GM12878 (cell line): ENCODE measurements around the gene ATG13. TPM values are rescaled to one million over a fixed set of nuclear protein-coding genes. Genes with fewer than 3 reads are reported as not detected.

Experiments
- ATAC-seq: fragments of 200-7000 bp; cut with Tn5 transposase; 3 replicates; pipeline ENCODE4 v1.9.1; 2020; ENCODE audit warnings: mild to moderate bottlenecking, moderate library complexity
- BruUV-seq: library from RNA; stranded (reverse); fragments of 400-500 nt; replicated peaks from 2 replicates; lab custom pipeline; 2021; lab: Mats Ljungman, UMichigan
- CTCF ChIA-PET: fragments of 300-600 bp; sonication (Branson Sonifier 250); formaldehyde crosslinking; extraction: SDS; loops from one replicate; lab custom pipeline; 2021; ENCODE audit warnings: inconsistent platforms; lab: Yijun Ruan, JAX
- POLR2A ChIA-PET: fragments of 350-600 bp; formaldehyde crosslinking; extraction: SDS; loops from one replicate; lab custom pipeline; 2021; ENCODE audit warnings: inconsistent platforms; lab: Charles Lee
- RAD21 ChIA-PET: fragments of 300-600 bp; sonication (Branson Sonifier 250); formaldehyde crosslinking; loops from one replicate; lab custom pipeline; 2023; ENCODE audit warnings: antibody characterized with exemption; ENCODE audit not compliant: unreplicated experiment; lab: Charles Lee
- SMC1A ChIA-PET: fragments of 300-600 bp; sonication (Branson Sonifier 250); formaldehyde crosslinking; loops from one replicate; lab custom pipeline; 2023; ENCODE audit not compliant: unreplicated experiment, uncharacterized antibody; lab: Charles Lee
- DNase-seq: peaks from one replicate; pipeline ENCODE4 v3.0.0-alpha.2; 2011; ENCODE audit warnings: low read depth, low spot score
- FAIRE-seq: peaks from 3 replicates; lab custom pipeline; 2011; peaks lifted over from hg19 to GRCh38; lab: Jason Lieb, UNC
- H2AFZ ChIP-seq: 2 replicates; pipeline ENCODE4 v1.6.0; 2011; ENCODE audit warnings: low read depth, low read length, control low read depth; ENCODE audit not compliant: control insufficient read depth
- H3K27ac ChIP-seq: 2 replicates; pipeline ENCODE4 v1.5.1; 2011; ENCODE audit warnings: control low read depth; ENCODE audit not compliant: control insufficient read depth, insufficient read depth
- H3K27me3 ChIP-seq, 2 experiments: replicated peaks in 1 of 2; 2 replicates each; pipeline versions ENCODE4 v1.6.0 to v1.6.1; 2011; ENCODE audit warnings: low read length in 1 of 2; ENCODE audit not compliant: control insufficient read depth in 2 of 2, insufficient read depth in 2 of 2
- H3K36me3 ChIP-seq, 2 experiments: 2 replicates each; pipeline ENCODE4 v1.5.1; 2011; ENCODE audit warnings: low read length in 1 of 2; ENCODE audit not compliant: control insufficient read depth in 2 of 2, insufficient read depth in 2 of 2
- H3K4me1 ChIP-seq: 2 replicates; pipeline ENCODE4 v1.6.1; 2011; ENCODE audit warnings: mild to moderate bottlenecking, low read length, moderate library complexity, mixed read lengths; ENCODE audit not compliant: control insufficient read depth, insufficient read depth
- H3K4me2 ChIP-seq: 2 replicates; pipeline ENCODE4 v1.6.0; 2011; ENCODE audit warnings: control low read depth; ENCODE audit not compliant: control insufficient read depth, insufficient read depth
- H3K4me3 ChIP-seq: fragments of 200-600 bp; sonication (generic); 2 replicates; pipeline ENCODE4 v1.5.1; 2016
- H3K79me2 ChIP-seq: 2 replicates; pipeline ENCODE4 v1.6.0; 2011; ENCODE audit warnings: low read length; ENCODE audit not compliant: control insufficient read depth, insufficient read depth
- H3K9ac ChIP-seq: 2 replicates; pipeline ENCODE4 v1.8.0; 2011; ENCODE audit warnings: low read length, control low read depth, mixed read lengths; ENCODE audit not compliant: control insufficient read depth, insufficient read depth
- H3K9me3 ChIP-seq: replicated peaks from 3 replicates; pipeline ENCODE4 v1.5.1; 2011; ENCODE audit warnings: mild to moderate bottlenecking, low read length; ENCODE audit not compliant: control insufficient read depth, insufficient read depth
- H4K20me1 ChIP-seq: 2 replicates; pipeline ENCODE4 v1.6.0; 2011; ENCODE audit not compliant: control insufficient read depth, insufficient read depth
- BACH1 ChIP-seq: fragments of 450-650 bp; IDR thresholded peaks from 2 replicates; pipeline ENCODE4 v1.6.1; 2017; ENCODE audit warnings: mild to moderate bottlenecking, borderline replicate concordance
- BRCA1 ChIP-seq: IDR thresholded peaks from 2 replicates; pipeline ENCODE4 v1.6.1; 2011; ENCODE audit warnings: low read depth, low read length, improper control_type of control experiment
- CBFB ChIP-seq: IDR thresholded peaks from 2 replicates; pipeline ENCODE4 v1.6.1; 2016; ENCODE audit warnings: antibody characterized with exemption, low read depth
- EED ChIP-seq: sonication (generic); IDR thresholded peaks from 2 replicates; pipeline ENCODE4 v1.6.1; 2016; ENCODE audit warnings: antibody characterized with exemption, low read depth
- EZH2 ChIP-seq: IDR thresholded peaks from 2 replicates; pipeline ENCODE4 v1.6.1; 2012; ENCODE audit warnings: low read depth, mild to moderate bottlenecking, control low read depth, inconsistent platforms, low read length, borderline replicate concordance; ENCODE audit not compliant: control insufficient read depth
- JUND ChIP-seq: IDR thresholded peaks from 2 replicates; pipeline ENCODE4 v1.6.1; 2012; ENCODE audit warnings: low read depth, mild to moderate bottlenecking, low read length, improper control_type of control experiment, moderate library complexity
- NBN ChIP-seq: fragments of 450-650 bp; IDR thresholded peaks from 2 replicates; pipeline ENCODE4 v1.6.1; 2016
- PBX3 ChIP-seq: IDR thresholded peaks from 2 replicates; pipeline ENCODE4 v1.6.1; 2011; ENCODE audit warnings: mild to moderate bottlenecking, low read depth, low read length, moderate library complexity; ENCODE audit not compliant: insufficient replicate concordance
- RELA ChIP-seq: fragments of 450-650 bp; IDR thresholded peaks from 2 replicates; pipeline ENCODE4 v1.8.0; 2014; ENCODE audit warnings: borderline replicate concordance; ENCODE audit not compliant: partially characterized antibody
- RFX5 ChIP-seq: IDR thresholded peaks from 2 replicates; pipeline ENCODE4 v1.6.1; 2011; ENCODE audit warnings: low read depth, low read length, improper control_type of control experiment
- RUNX3 ChIP-seq: IDR thresholded peaks from 2 replicates; pipeline ENCODE4 v1.6.1; 2012; ENCODE audit warnings: low read length, inconsistent platforms
- TAF1 ChIP-seq: IDR thresholded peaks from 2 replicates; pipeline ENCODE4 v1.6.1; 2011; ENCODE audit warnings: mild to moderate bottlenecking, low read depth, low read length, borderline replicate concordance
- TBL1XR1 ChIP-seq: IDR thresholded peaks from 2 replicates; pipeline ENCODE4 v1.6.1; 2012; ENCODE audit warnings: low read depth, low read length, improper control_type of control experiment
- ZBED1 ChIP-seq: IDR thresholded peaks from 2 replicates; pipeline ENCODE4 v1.6.1; 2016; ENCODE audit warnings: borderline replicate concordance
- in situ Hi-C: fragments of 300-500 bp; cut with MboI; formaldehyde crosslinking; loops from 9 replicates; pipeline ENCODE4 v1.14.3; 2018; ENCODE audit warnings: mixed read lengths
- intact Hi-C: fragments of 100-400 bp; cut with micrococcal nuclease; formaldehyde crosslinking; loops from one replicate; pipeline ENCODE4 v1.14.2; 2022; ENCODE audit not compliant: unreplicated experiment
- polyA plus RNA-seq, 11 experiments: library from polyadenylated mRNA; depleted of rRNA in 4 of 11; unstranded in 6 of 11; stranded (reverse) in 5 of 11; fragments of >200 nt; fragmentation: Nextera tagmentation in 4 of 11; fragmentation: Illumina TruSeq in 1 of 11; extraction: Ambion mirVana in 4 of 11; extraction: Trizol in 1 of 11; gene quantifications; 1 replicate in 1 of 11; 2 replicates in 10 of 11; pipeline versions ENCODE4 v1.2.1 to v1.2.3, GENCODE V29; 2011 to 2016; ENCODE audit warnings: inconsistent platforms in 2 of 11, missing spikeins in 2 of 11, low read depth in 1 of 11
- total RNA-seq, 4 experiments: library from RNA; depleted of rRNA in 3 of 4; stranded (reverse); fragments of >200 nt in 3 of 4; fragmentation: Illumina TruSeq in 1 of 4; extraction: Trizol in 1 of 4; gene quantifications; 2 replicates each; pipeline versions ENCODE4 v1.2.1 to v1.2.3, GENCODE V29; 2013 to 2021
- TF ChIP-seq, protein P1 (sequence below): IDR thresholded peaks from 2 replicates; pipeline ENCODE4 v1.6.1; 2012; ENCODE audit warnings: mild to moderate bottlenecking, low read depth, low read length
- TF ChIP-seq, protein P2 (sequence below), 3 experiments: IDR thresholded peaks in 2 of 3; conservative IDR thresholded peaks in 1 of 3; 2 replicates each; pipeline ENCODE4 v1.5.1; 2011; ENCODE audit warnings: low read depth in 3 of 3, low read length in 3 of 3, mild to moderate bottlenecking in 3 of 3, control low read depth in 2 of 3, moderate library complexity in 2 of 3, inconsistent platforms in 1 of 3, mixed read lengths in 1 of 3; ENCODE audit not compliant: control insufficient read depth in 2 of 3, insufficient read depth in 1 of 3; ENCODE audit errors: extremely low read depth in 1 of 3
- TF ChIP-seq, protein P3 (sequence below): IDR thresholded peaks from 2 replicates; pipeline ENCODE4 v1.6.1; 2011; ENCODE audit warnings: low read depth, low read length, improper control_type of control experiment, borderline replicate concordance

ATG13 gene
- total and polyA plus RNA-seq, 10 of the 15 experiments (the other 5 are each of a cell fraction or from before 2014, with no cell fraction given): 10.9 to 61.6 (median 50.9) TPM

DNA sequence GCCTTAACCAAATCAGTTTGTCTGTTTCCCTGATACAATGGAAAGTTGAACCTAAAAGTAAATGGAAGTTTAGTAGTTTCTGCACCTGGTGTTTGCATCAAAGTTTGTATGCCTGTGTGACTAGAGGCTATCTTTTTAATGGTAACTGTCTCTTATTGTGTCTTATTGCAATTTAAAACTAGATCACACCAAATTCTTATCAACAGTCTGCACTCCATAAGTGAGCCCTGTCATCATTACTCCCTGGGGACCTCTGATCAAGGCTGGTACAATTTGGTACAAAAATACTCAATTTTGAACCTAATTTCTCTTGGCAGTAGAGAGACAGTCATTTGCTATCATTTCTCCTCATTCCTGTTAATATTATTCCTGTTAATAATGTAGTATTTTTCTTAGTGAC lies 45.0 kb downstream of the ATG13 start:
- no TSS peak for BruUV-seq
- TF ChIP-seq PBX3: no peak
- TF ChIP-seq ZBED1: no peak
- TF ChIP-seq NBN: no peak
- no peak for TF ChIP-seq RUNX3
- no peak for TF ChIP-seq RFX5
- no peak for TF ChIP-seq RELA
- TF ChIP-seq, protein P1, sequence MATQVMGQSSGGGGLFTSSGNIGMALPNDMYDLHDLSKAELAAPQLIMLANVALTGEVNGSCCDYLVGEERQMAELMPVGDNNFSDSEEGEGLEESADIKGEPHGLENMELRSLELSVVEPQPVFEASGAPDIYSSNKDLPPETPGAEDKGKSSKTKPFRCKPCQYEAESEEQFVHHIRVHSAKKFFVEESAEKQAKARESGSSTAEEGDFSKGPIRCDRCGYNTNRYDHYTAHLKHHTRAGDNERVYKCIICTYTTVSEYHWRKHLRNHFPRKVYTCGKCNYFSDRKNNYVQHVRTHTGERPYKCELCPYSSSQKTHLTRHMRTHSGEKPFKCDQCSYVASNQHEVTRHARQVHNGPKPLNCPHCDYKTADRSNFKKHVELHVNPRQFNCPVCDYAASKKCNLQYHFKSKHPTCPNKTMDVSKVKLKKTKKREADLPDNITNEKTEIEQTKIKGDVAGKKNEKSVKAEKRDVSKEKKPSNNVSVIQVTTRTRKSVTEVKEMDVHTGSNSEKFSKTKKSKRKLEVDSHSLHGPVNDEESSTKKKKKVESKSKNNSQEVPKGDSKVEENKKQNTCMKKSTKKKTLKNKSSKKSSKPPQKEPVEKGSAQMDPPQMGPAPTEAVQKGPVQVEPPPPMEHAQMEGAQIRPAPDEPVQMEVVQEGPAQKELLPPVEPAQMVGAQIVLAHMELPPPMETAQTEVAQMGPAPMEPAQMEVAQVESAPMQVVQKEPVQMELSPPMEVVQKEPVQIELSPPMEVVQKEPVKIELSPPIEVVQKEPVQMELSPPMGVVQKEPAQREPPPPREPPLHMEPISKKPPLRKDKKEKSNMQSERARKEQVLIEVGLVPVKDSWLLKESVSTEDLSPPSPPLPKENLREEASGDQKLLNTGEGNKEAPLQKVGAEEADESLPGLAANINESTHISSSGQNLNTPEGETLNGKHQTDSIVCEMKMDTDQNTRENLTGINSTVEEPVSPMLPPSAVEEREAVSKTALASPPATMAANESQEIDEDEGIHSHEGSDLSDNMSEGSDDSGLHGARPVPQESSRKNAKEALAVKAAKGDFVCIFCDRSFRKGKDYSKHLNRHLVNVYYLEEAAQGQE: no peak
- TF ChIP-seq, protein P2, sequence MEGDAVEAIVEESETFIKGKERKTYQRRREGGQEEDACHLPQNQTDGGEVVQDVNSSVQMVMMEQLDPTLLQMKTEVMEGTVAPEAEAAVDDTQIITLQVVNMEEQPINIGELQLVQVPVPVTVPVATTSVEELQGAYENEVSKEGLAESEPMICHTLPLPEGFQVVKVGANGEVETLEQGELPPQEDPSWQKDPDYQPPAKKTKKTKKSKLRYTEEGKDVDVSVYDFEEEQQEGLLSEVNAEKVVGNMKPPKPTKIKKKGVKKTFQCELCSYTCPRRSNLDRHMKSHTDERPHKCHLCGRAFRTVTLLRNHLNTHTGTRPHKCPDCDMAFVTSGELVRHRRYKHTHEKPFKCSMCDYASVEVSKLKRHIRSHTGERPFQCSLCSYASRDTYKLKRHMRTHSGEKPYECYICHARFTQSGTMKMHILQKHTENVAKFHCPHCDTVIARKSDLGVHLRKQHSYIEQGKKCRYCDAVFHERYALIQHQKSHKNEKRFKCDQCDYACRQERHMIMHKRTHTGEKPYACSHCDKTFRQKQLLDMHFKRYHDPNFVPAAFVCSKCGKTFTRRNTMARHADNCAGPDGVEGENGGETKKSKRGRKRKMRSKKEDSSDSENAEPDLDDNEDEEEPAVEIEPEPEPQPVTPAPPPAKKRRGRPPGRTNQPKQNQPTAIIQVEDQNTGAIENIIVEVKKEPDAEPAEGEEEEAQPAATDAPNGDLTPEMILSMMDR (IDR thresholded peaks at IDR 0.05 in 2 of 3, conservative IDR thresholded peaks at IDR 0.05 in 1 of 3; ENCODE audit: control insufficient read depth in 2 of 3, extremely low read depth in 1 of 3, insufficient read depth in 1 of 3, low read depth in 3 of 3, low read length in 3 of 3): no peak
- TF ChIP-seq TAF1: no peak
- no peak for TF ChIP-seq EZH2
- no peak for TF ChIP-seq TBL1XR1
- TF ChIP-seq, protein P3, sequence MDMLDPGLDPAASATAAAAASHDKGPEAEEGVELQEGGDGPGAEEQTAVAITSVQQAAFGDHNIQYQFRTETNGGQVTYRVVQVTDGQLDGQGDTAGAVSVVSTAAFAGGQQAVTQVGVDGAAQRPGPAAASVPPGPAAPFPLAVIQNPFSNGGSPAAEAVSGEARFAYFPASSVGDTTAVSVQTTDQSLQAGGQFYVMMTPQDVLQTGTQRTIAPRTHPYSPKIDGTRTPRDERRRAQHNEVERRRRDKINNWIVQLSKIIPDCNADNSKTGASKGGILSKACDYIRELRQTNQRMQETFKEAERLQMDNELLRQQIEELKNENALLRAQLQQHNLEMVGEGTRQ: no peak
- TF ChIP-seq BRCA1: no peak
- no peak for TF ChIP-seq CBFB
- TF ChIP-seq BACH1: no peak
- TF ChIP-seq EED: no peak
- TF ChIP-seq JUND: no peak

More for the DNA sequence above, 45.0 kb downstream of the ATG13 start:
- no peak overlapping the region for H3K4me3 ChIP-seq
- in situ Hi-C loops (no loop called here), intact Hi-C loops (no loop called here)
- no peak for ATAC-seq
- H3K79me2 ChIP-seq: no peaks in the 10 kb centered on the region
- DNase-seq: no peak
- H3K27me3 ChIP-seq: no peaks in the 10 kb centered on the region
- H3K4me1 ChIP-seq: no peaks in the 10 kb centered on the region
- no peak for FAIRE-seq
- no peak overlapping the region for H3K27ac ChIP-seq
- RAD21 ChIA-PET: no interaction called here
- no peak overlapping the region for H2AFZ ChIP-seq
- no peak overlapping the region for H3K9ac ChIP-seq
- no peaks in the 10 kb centered on the region for H4K20me1 ChIP-seq
- SMC1A ChIA-PET: no interaction called here
- H3K4me2 ChIP-seq: no peak overlapping the region
- POLR2A ChIA-PET: no interaction called here
- CTCF ChIA-PET: no interaction called here
- H3K9me3 ChIP-seq: no peaks in the 10 kb centered on the region
- peaks cover 13 to 31% of the 10 kb centered on the region in 2 experiments for H3K36me3 ChIP-seq
